HG03457 (cell line): ENCODE measurements around the gene NAT14.

Experiments used
- ATAC-seq: cut with Tn5 transposase; IDR thresholded peaks from one replicate; pipeline ENCODE4 v1.9.1; 2021; ENCODE audit warnings: moderate number of reproducible peaks; ENCODE audit not compliant: unreplicated experiment

The NAT14 gene

GRCh38 chr19:55498246-55498840 lies 13.4 kb downstream of the NAT14 start:
- no peak for ATAC-seq

DNA sequence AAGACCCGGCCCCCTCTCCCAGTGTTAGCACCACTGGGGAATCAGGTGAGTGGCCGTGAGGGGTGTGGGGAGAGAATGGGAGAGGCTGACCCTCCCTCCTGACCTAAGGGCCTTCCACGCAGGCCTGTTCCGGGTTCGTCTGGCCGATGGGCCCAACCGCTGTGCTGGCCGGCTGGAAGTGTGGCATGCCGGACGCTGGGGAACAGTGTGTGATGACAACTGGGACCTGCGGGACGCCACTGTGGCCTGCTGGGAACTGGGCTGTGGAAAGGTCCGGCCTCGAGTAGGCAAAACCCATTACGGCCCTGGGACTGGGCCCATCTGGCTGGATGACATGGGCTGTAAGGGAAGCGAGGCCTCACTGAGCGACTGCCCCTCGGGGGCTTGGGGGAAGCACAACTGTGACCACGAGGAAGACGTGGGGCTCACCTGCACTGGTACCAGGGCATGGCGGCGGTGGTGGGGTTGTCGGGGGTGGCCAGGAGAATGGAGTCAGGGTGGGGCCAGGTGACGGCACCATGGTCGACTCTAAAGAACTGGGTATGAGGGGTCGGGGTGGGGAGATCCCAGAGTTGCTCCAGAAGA lies 15.5 kb downstream of the NAT14 start:
- no peak for ATAC-seq

DNA sequence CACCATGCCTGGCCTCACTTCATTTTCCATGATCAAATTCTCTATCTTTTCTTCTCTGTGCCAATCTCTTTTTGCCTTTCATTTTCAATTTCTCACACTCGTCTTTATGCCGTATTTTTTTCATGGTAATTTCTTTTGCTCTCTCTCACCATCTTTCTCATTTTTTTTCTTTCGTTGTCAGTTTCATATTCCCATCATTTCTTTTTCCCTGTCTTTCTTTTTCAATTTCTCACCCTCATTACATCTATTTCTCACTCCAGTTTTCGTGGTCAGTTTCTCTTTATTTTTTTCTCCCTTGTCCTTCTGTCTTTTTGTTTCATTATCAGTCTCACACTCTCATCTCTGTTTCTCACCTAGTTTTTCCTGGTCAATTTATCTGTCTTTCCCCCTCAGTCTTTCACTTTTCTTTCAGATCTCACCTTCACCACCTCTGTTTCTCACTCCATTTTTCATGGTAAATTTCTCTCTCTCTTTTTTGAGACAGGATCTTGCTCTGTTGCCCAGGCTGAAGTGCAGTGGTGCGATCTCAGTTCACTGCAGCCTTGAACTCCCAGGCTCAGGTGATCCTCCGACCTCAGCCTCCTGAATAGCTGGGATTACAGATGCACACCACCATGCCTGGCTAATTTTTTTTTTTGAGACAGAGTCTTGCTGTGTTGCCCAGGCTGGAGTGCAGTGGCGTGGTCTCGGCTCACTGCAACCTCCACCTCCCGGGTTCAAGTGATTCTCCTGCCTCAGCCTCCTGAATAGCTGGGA lies 17.4 kb downstream of the NAT14 start:
- no peak for ATAC-seq

- ATAC-seq = no peak
Observed at GRCh38 chr19:55503157-55503501, 18.1 kb downstream of the NAT14 start.

- peak; percentile 70 for ATAC-seq
Observed at GRCh38 chr19:55503502-55504251, 18.7 kb downstream of the NAT14 start.

DNA sequence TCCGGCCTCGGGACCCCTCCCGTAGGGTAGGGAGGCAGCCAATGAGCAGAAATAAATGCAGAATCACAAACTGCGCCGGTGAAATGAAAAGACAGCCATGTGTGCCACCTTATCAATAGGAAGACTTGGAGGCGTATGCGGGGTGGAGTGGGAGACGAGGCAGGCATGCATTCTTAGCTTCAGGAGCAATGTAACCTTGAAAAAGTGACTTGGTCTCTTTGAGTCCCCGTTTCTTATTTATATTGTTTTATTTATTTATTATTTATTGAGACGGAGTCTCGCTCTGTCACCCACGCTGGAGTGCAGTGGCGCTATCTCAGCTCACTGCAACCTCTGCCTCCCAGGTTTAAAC lies 19.2 kb downstream of the NAT14 start:
- ATAC-seq = no peak

GRCh38 chr19:55504981-55505380 lies 20.0 kb downstream of the NAT14 start:
- no peak for ATAC-seq

DNA sequence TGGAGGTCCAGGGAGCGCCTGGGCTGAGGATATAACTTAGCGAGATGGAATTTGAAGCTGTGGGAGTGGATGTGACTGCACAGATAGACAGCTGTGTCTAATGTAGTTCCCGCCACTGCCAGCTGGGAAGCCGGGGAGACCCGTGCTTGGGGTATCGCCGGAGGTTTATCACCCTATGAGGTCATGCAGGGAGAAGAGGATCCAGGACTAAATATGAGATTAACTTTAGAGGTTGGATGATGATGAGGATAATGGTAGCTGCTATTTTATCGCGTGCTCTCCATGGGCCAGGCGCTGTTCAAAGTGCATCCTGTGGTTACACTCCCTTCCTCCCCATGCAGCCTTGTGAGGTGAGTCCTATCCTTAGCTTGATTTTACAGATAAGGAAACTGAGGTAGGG lies 23.1 kb downstream of the NAT14 start:
- no peak for ATAC-seq

GRCh38 chr19:55516878-55517620 lies 32.1 kb downstream of the NAT14 start:
- ATAC-seq = peak; percentile 94

GRCh38 chr19:55519451-55520311 lies 34.7 kb downstream of the NAT14 start:
- ATAC-seq = no peak

- no peak for ATAC-seq
Observed at GRCh38 chr19:55520691-55521292, 35.8 kb downstream of the NAT14 start.

GRCh38 chr19:55525289-55526101 lies 40.5 kb downstream of the NAT14 start:
- no peak for ATAC-seq

- ATAC-seq = no peak
Observed at GRCh38 chr19:55526216-55527196, 41.5 kb downstream of the NAT14 start.

GRCh38 chr19:55527197-55528029 lies 42.4 kb downstream of the NAT14 start:
- ATAC-seq = no peak

DNA sequence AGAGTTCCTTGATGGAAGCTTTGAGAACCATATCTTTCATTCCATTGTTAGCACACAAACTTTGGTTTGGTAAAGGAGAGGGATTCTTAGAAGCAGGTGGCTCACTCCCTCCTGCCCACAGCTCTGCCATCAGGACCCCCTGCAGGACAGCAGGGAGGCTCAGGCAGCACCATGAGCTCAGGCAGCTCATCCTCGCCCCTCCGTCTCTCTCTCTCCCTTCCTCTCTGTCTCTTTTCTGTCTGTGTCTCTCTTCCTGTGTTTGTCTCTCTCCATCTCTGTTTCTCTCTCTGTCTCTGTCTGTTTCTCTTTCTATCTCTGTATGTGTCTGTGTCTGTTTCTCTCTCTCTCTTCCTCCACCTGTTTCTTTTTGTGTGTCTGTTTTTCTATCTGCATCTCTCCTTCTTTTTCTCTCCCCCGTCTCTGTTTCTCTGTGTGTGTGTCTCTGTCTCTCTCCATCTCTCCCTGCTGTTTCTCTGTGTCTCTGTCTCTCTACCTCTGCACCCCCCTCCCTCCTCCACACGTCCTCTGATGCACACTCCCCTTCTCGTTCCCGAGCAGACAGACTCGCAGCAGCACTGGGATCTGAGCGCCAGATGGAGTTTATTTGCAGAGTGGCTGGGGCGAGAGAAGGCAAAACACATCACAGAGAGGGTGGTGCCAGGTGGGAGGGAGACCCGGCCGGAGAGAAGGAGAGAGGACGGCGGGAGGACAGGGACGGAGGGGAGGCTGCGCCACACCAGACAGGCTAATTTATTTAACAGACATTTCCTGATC lies 43.2 kb downstream of the NAT14 start:
- no peak for ATAC-seq

- ATAC-seq = no peak
Observed at GRCh38 chr19:55529636-55530234, 44.7 kb downstream of the NAT14 start.
